ENCODE results near the gene CAPNS2.

The CAPNS2 gene

DNA sequence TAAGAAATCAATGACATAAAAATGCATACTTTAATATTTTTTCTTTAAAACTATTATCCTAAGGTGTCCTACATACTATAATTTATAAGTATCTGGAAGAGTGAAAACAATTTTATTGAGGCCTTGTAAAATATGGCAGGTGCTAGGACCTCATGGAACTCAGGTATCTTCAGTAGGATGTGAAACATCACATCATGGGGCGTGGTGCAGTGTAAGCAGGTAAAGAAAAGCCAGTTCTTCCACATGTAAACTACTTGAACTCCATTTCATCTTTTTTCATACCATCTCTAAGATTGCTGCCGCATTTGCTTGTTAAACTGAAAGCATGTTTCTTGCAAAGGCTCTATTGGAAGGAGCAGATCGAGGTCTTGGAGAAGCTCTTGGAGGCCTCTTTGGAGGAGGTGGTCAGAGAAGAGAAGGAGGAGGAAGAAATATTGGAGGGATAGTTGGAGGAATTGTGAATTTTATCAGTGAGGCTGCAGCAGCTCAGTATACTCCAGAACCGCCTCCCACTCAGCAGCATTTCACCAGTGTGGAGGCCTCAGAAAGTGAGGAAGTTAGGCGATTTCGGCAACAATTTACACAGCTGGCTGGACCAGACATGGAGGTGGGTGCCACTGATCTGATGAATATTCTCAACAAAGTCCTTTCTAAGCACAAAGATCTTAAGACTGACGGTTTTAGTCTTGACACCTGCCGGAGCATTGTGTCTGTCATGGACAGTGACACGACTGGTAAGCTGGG is at the start of gene CAPNS2:
Gene CAPNS2, plus strand, starts transcription at position 253 of the 744 bp plus-strand sequence. Its CDS starts 73 bp downstream, at position 326.
- DNase-seq (ENCODE audit: low read depth in 2 of 2, low spot score in 1 of 2): no peak

DNA sequence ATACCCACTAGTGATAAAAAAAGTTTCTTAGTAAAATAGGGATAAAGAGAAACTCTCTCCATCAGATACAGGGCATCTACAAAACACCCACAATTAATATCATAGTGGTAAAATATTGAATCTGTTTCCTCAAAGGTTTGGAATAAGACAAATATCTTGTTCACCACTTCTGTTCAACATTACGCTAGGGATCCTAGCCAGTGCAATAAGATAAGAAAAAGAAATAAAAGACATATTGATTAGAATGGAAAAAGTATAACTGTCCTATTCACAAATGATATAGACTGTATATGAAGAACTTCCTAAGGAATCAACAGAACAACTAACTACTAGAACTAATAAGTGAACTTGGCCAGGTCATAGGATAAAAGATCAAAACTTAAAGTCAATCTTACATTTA is 44.7 kb upstream of the CAPNS2 start:
- no peak for DNase-seq (ENCODE audit: low read depth in 2 of 2, low spot score in 1 of 2)

DNA sequence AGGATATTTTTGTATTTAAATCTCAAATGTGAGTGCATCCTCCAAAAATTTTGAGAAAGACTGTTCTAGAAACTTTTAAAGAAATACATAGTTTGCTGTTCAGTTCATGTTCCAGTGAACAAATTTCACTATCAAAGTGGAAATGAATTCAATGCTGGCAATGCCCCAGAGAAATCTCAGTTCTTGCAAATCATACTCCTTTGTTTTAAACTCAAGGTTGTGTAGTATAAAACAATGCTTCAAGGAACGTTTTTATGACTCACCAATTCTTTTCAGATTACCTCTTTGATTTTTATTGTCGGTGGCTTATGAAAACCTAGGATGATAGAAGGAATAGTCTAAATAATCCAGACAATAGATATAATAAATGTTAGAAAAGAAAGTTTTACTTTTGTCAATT is 40.0 kb upstream of the CAPNS2 start:
- no peak for DNase-seq (ENCODE audit: low read depth in 2 of 2, low spot score in 1 of 2)

DNA sequence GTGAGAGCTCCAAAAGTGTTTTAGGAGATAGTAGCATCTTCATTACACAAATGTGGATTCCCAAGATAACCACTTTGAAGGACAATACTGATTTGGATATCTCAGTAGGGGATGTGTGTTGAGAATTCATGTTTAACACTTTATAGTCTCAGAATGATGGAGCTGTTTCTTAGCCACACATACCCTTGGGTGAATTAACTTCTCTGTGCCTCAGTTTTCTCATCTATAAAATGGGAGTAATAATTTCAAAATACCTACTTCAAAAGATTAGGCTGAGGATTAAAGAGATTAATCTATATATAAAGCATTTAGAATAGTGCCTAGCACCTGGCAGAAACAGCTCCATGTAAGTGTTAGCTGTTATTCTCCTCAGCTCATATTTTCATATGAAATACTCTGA is 38.6 kb upstream of the CAPNS2 start:
- no peak for DNase-seq (ENCODE audit: low read depth in 2 of 2, low spot score in 1 of 2)

DNA sequence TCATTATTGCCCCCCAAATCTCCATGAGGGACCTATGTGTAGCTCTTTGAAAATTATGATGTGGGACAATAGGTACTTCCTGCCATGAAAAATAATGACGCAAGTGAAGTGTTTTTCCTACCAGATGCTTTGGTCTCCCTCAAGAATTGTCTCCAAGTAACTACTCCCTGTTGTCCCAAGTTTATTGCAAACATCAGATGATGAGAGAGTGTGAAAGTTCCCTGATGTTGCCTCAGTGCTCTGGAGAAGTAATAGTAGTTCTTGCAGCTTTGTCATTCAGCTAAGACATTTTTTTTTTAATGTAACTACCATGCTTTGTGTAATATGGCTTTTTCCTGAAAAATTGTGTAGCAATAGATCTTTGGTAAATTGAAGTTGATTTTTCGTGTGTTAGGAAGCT is 37.5 kb upstream of the CAPNS2 start:
- DNase-seq (ENCODE audit: low read depth in 2 of 2, low spot score in 1 of 2): no peak

DNA sequence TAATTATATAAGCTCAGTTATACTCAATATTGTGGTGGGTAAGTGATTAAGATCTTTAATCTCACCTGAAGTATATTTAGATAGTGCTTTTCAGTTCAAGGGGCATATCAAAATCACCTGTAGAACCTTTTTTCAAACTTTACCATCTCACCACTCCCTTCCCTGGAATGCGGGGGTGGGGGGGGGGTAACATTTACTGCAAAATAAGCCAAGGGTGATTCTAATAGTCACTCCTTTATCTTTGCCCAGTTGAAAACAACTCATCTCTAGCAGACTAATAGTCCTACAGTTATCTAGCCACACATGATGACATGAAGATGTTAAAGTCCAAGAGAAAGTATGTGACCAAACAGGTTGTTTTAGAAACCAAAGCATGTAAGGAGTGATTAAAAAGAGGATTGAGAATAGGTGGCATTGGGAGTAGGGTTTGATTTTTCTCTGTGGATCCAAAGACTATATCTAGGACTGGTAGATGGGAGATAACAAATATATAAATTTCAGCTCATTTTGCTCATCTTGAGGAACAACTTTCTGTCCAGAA is 36.1 kb upstream of the CAPNS2 start:
- no peak for DNase-seq (ENCODE audit: low read depth in 2 of 2, low spot score in 1 of 2)

DNA sequence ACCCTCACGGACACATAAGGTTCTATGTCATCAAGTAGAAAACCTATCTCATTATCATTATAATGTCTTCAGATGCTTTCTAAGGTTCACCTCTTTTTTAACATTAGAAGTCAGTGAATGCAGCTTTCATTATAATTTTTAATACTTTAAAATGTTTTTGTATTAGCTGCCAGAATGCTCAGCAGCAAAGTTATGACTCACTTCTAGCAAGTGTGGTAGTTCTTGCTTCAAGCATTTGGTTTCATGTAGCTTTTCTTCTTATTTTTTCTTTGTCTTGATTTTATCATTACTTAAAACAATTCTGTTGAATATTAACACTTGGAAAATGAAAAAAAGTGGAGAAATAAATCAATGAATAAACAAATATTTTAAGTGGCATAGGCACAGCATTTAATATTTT is 34.3 kb upstream of the CAPNS2 start:
- DNase-seq (ENCODE audit: low read depth in 2 of 2, low spot score in 1 of 2): no peak

DNA sequence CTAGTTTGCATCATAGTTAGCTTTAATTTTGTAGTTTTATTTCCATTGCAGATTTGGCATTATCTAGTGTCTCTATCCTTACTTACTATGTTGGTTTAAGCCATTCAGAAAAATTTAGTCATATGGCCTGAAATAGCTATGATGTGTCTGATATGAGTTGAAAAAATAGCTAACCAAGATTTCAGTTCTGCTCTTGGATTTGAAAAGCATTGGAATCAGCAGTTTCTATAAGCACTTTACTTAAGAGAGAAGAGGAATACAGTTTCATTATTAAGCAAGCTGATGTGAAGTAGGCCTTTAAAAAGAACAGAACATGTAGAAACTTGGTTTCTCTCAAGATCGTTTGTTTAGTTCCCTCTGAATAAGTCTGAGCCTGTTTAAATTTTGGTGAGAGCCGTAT is 31.7 kb upstream of the CAPNS2 start:
- DNase-seq (ENCODE audit: low read depth in 2 of 2, low spot score in 1 of 2): no peak

DNA sequence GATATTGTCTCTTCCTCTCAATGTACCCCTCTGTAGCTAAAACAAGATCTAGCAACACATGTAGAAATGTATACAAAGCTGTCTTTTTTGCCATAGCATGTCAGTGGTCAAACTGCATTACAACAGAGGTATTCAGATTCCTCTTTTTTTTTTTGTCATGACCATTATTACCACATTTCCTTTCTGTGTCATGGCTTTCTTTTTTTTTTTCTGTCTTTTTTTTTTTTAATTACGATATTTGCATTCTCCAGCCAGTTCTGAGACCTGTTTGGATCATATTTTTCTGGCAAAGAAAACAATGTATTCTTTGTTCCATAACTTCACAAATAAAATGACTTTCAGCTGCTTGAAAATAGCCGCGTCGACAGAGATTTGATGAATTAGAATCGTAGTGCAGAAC is 27.4 kb upstream of the CAPNS2 start:
- no peak for DNase-seq (ENCODE audit: low read depth in 2 of 2, low spot score in 1 of 2)

DNA sequence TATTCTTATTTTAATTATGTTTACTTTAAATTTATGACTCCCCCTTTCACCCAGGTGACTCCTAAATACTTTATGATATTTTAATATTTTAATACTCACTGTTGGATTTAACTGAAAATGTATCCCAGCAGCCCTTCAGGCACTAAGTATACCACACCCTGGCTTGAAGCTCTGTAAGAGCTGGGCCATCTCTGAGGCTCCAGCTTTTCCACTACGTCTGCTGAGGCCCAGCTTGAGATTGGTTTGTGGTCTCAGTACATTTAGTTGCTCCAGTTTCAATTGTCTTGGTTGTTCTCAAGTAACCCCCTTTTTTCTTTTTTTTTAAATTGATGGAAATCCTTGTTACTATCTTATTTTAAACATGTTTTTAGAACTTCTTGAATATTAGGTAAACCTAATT is 27.0 kb upstream of the CAPNS2 start:
- DNase-seq (ENCODE audit: low read depth in 2 of 2, low spot score in 1 of 2): no peak

DNA sequence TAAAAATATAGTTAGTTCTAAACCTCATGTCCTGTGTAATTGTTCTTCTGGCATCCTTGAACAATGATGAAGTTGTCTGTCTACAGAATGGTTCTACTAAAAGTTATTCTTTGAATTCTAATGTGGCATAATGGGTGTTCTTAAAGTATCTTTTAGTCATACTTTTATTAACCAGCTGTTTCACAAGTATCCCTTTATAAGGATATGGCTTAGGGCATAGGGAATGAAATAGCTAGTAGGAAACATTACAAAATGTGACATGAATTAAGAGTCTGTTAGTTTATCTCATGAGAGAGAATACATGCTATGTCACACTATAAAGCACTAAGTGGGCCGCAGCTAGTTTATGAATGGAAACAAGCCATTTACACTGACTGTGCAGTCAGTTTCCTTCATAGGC is 26.3 kb upstream of the CAPNS2 start:
- DNase-seq (ENCODE audit: low read depth in 2 of 2, low spot score in 1 of 2): no peak

DNA sequence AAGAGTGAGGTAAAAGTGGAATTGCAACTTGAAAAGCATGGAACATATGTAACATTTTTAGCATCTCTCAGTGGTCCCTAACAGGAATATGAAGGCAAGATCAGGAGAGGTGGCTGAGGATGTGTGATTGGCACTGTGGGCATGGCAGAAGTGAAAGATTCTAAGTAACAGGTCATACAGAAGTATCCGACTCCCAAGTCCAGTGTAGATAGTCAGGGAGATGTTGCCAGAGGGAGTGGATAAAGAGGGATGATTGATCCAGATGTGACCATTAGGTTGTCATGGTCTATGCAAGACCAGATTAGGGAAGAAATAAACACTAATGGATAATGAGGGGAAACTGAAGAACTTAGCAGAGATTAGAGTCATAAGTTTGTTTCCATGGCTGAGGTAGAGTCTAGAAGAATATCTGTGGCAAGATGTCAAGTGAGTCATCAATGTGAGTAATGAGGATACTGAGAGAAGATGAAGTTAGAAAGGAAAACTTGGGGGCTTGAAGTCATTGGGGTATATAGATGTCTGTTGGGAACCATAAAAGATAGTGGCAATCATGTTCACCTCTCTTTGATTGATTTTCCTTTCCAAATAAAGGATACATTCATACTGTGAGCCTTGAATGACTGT is 23.9 kb upstream of the CAPNS2 start:
- no peak for DNase-seq (ENCODE audit: low read depth in 2 of 2, low spot score in 1 of 2)

DNA sequence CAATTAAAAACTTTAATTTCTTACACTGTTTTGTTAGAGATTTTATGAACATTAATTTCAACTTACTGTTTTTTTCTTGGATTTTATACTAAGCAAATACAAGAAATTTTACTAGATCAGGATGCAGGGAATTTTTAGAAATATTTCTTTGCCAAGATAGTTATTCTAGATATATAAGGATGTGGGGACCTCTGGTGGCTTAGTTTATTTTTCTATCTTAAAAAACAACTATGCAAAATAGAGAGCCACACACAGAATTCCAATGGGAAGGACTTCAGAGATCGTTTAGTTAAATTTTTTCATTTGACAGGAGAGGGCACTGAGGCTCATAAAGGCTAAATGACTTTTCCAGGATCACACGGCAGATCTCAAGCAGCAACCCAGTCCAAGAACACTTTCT is 23.0 kb upstream of the CAPNS2 start:
- DNase-seq (ENCODE audit: low read depth in 2 of 2, low spot score in 1 of 2): no peak

DNA sequence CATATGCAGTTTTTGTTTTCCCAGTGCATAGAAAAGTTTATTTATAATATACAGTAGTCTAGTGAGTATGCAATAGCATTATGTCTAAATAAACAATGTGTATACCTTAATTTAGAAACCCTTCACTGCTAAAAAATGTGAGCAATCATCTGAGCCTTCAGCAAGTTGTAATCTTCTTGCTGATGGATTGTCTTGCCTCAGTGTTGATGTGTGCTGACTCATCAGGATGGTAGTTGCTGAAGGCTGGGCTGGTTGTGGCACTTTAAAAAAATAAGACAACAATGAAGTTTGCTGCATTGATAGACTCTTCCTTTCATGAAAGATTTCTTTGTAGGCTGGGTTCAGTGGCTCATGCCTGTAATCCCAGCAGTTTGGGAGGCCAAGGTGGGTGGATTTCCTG is 13.9 kb upstream of the CAPNS2 start:
- no peak for DNase-seq (ENCODE audit: low read depth in 2 of 2, low spot score in 1 of 2)

DNA sequence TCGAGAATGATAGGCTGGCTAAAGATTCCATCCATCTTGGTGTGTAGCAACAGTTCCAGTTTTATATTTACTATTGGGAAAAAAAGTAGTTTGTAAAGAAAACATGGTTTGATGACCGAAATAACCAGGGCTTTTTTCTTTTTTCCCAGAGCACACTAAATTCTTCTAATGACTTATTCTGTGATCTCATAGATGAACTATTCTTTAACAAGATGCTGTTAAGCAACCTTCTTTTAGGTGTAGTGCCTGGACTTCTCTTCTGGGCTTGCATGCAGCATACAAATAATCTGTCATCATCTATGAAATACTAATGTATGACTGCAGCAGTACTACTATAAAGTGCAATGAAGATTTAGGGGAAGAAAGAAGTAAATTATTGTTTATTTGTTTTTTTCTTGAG is 11.0 kb upstream of the CAPNS2 start:
- no peak for DNase-seq (ENCODE audit: low read depth in 2 of 2, low spot score in 1 of 2)

DNA sequence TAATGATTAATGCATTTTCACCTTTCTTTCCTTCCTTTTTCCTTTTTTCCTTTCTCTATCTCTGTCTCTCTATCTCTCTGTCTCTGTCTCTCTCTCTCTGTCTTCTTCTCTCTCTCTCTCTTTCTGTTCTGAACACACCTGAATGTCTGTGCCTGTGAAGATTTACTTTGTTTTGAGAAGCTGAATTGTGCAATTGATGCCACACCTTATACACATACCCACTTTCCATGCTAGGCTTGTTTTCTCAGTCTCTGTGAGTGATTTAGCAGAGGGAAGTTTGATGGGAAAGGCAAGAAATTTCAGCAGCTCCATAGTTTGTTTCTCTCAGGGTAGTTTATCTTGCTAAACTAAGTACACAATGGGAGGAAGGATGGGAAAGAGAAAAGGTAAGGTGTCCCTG is 9.3 kb upstream of the CAPNS2 start:
- no peak for DNase-seq (ENCODE audit: low read depth in 2 of 2, low spot score in 1 of 2)

DNA sequence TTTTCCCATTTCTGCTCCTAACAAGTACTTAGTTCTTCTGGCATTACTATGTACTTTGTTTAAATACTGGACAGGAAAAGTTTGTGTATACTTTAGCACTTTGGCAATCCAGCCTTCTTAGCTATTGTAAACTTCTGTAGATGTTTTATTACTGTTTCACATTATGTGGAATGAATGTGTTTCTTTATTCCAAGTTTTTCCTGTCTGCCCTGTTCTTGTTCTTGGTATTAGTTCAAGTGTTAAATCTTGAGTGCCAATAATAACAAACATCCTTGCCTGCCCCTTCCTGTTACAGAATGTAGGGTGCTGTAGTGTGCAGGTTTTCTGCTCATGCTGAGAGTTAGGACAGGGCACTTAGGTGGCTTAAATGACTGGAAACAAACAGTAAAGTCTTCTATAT is 7.3 kb upstream of the CAPNS2 start:
- no peak for DNase-seq (ENCODE audit: low read depth in 2 of 2, low spot score in 1 of 2)

DNA sequence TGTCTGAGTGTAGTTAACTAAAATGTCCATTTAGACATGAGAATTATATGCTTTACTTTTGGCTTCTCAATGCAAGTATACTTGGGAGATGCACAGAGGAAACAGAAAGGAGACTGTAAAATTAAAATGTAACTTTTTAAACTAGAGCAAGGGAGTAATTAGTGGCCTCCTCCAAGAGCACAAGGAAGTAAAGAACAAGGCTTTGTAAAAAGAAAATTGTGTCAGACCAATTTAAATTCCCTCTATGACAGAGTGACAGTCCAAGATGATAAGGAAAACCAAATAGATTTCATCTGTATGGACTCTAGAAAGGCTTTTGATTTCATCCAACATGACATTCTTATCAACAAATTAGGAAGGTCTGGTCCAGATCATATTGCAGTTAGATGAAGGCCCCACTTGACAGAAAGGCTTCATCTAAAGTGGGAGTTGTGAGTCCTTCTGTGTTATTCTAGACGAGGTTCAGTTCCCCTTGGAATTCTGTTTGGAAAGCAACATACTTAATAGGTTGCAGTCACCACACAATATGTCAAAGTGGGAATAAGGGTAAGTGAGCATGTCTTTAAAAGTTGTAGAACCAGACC is 6.5 kb upstream of the CAPNS2 start:
- DNase-seq (ENCODE audit: low read depth in 2 of 2, low spot score in 1 of 2): no peak

DNA sequence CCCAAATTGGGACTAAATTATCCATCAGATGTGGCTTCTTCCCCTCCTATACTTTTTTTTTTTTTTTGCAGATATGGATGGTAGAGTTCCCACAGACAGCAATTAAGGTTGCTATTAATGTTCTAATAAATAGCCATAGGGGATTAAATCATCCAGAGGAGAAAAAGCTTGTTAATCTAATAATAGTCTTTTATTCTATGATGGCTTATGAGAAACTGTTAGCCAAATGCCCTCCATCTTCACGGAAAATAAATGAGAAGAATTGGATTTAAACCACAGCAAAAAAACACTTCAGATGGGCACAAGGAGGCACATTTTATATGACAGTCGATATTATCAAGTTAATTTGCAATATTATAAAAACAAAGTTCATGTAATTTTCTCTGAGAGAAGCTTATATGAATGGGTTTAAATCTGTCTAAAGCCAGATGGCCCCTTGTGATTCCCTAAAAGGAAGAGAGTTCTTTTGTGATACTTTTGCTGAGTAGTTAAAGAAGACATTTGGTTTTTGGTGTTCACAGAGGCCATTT is 5.1 kb upstream of the CAPNS2 start:
- DNase-seq (ENCODE audit: low read depth in 2 of 2, low spot score in 1 of 2): no peak

DNA sequence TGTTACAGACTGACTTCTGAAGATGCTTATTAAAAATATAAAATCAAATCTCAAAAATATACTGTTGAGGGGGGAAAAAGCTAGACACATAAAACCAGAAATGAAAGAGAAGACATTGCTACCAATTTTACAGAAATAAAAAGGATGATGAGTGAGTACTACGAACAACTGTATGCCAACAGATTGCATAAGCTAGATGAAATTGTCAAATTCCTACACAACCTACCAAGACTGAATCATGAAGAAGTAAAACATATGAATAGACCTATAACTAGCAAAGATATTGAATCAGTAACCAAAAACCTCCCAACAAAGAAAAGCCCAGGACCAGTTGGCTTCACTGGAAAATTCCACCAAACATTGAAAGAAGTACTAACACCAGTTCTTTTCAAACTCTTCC is 3.5 kb upstream of the CAPNS2 start:
- no peak for DNase-seq (ENCODE audit: low read depth in 2 of 2, low spot score in 1 of 2)

DNA sequence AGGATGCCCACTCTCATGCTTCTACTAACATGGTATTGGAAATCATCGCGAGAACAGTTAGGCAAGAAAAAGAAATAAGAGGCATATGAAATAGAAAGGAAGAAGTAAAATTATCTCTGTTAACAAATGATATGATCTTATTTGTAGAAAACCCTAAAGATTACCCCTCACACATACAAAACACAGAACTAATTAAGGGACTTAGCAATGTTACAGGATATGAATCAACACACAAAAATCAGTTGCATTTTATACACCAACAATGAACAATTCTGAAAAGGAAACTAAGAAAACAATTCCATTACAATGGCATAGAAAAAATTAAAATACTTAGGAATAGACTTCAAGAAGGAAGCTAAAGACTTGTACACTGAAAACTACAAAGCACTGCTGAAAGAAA is 2.7 kb upstream of the CAPNS2 start:
- DNase-seq (ENCODE audit: low read depth in 2 of 2, low spot score in 1 of 2): no peak

DNA sequence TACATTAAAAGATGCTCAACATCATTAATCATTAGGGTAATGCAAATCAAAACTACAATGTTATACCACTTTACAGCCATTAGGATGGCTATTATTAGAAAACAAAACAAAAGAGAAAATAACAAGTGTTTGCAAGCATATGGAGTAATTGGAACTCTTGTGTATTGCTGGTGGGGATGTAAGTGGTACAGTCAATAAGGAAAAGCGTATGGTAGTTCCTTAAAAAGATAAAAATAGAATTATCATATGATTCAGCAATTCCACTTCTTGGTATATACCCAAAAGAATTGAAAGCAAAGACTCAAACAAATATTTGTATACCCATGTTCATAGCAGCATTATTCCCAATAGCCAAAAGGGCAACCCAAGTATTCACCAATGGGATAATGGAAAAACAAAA is 1.4 kb upstream of the CAPNS2 start:
- DNase-seq (ENCODE audit: low read depth in 2 of 2, low spot score in 1 of 2): no peak

All from stimulated activated CD8-positive, alpha-beta memory T cell treated with anti-CD3 and anti-CD28 coated beads, Interleukin-4, amount 100 ng/mL, for 1 hour (primary cell).